ENCODE results near the gene AFAP1.

Gene AFAP1

DNA sequence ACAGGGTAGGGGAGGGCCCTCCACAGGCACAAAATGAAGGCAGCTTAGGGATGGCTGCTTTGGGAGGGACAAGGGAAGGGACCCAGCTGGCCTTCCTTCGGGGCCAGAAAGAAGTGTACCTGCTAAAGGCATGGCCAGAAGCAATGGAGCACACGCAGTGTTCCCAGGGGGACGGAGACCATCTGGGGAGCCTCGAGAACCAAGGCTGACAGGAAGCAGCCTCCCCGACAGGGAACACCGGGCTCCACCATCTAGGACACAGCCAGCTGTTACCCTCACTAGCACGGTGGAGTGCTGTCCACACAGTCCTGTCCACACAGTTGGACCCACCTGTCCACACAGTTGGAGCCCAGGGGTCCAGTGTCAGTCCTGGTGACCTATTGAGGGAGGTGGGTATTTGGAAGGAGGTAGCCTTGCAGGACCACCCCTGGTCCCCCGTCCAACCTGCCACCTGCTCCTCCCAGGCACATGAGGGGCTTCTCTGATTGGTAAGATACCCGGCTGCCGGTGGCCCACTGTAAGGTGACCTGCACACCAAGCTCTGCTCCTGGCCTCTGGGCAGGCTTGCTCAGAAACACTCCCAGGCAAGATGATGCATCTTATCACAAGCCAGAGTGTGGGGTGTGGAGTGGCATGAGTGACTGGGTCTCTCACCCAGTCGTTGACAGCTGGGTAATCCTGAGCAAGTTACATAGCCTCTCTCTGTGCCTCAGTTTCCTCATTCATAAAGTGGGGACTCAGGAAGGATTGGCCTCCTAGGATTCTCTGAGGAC is 20.5 kb upstream of the AFAP1 start:
- Histone ChIP-seq H3K9me3 (ENCODE audit: control insufficient read depth in 2 of 2, low read length in 2 of 2) (no peaks in the 10 kb centered on the region), H3K4me3 (ENCODE audit: low read length in 2 of 2) (peak overlapping the region in 1 of 2 donors; percentile 3), H3K27me3 (ENCODE audit: control insufficient read depth in 1 of 2, insufficient read depth in 2 of 2, low read length in 2 of 2) (no peaks in the 10 kb centered on the region), H3K36me3 (ENCODE audit: control insufficient read depth in 2 of 2, insufficient read depth in 2 of 2, low read length in 2 of 2) (no peaks in the 10 kb centered on the region), H3K4me1 (ENCODE audit: control insufficient read depth, insufficient read depth, low read length) (peaks cover 25% of the 10 kb centered on the region), H3K9ac (ENCODE audit: low read length in 2 of 2) (peak overlapping the region; percentile 1 to 21), H3K27ac (ENCODE audit: low read length) (peak overlapping the region; percentile 85)

DNA sequence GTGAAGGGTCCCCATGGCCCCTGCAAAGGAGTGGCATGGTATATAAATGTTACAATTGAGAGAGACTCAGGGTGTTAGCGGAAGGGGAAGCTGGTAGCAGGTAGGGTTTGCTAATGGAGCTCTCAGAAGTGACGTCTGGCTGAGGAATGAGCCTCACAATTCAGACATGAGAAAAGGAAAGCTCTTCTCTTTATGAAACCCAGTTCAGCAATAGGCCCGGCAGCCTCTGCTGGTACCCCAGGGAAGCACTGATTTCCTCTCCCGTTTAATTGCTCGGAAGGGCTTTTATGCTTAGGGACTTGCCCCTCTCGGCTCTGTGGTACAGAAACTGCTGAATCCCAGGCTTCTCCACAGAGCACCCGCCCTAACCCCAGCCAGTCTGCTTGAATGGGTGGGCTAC is 19.4 kb upstream of the AFAP1 start:
- Histone ChIP-seq H3K4me1 (ENCODE audit: control insufficient read depth, insufficient read depth, low read length) (peaks cover 19% of the 10 kb centered on the region), H3K36me3 (ENCODE audit: control insufficient read depth in 2 of 2, insufficient read depth in 2 of 2, low read length in 2 of 2) (no peaks in the 10 kb centered on the region), H3K9ac (ENCODE audit: low read length in 2 of 2) (no peak overlapping the region), H3K27ac (ENCODE audit: low read length) (peak overlapping the region; percentile 24), H3K27me3 (ENCODE audit: control insufficient read depth in 1 of 2, insufficient read depth in 2 of 2, low read length in 2 of 2) (no peaks in the 10 kb centered on the region), H3K9me3 (ENCODE audit: control insufficient read depth in 2 of 2, low read length in 2 of 2) (no peaks in the 10 kb centered on the region), H3K4me3 (ENCODE audit: low read length in 2 of 2) (no peak overlapping the region)

DNA sequence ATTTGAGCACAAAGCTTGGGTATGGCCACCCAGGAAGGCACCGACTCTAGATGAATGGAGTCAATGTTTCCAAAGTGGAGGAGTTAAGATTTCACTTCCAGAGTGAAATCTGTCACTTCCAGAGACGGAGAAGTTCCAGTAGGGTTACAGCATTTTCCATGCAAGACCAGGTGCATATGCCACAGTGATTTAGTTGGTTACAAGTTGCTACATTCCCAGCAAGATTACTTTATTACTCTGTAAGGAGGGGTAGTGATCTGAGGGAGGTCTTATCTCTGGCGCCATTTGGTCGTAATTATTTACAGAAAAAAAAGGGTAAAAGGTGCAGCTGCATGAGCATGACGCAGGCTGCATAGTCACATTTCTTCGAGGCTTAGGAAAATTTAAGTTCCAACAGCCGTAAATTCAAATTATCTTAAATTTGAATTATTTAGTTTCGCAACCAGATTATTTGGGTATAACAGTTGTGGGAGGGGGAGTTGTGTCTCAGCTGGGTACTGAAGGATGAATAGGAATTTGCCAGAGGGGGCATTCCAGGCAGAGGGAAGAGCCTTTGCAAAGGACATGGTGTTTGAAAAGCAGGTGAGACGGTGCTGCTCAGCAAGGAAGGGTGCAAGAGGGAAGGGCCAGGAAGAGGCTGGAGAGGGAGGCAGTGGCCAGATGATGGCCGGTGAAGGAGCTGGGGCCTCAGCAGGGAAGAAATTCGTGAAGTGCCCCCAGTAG is 17.4 kb upstream of the AFAP1 start:
- Histone ChIP-seq H3K4me3 (ENCODE audit: low read length in 2 of 2) (no peak overlapping the region), H3K9ac (ENCODE audit: low read length in 2 of 2) (no peak overlapping the region), H3K27ac (ENCODE audit: low read length) (no peak overlapping the region), H3K27me3 (ENCODE audit: control insufficient read depth in 1 of 2, insufficient read depth in 2 of 2, low read length in 2 of 2) (no peaks in the 10 kb centered on the region), H3K36me3 (ENCODE audit: control insufficient read depth in 2 of 2, insufficient read depth in 2 of 2, low read length in 2 of 2) (no peaks in the 10 kb centered on the region), H3K4me1 (ENCODE audit: control insufficient read depth, insufficient read depth, low read length) (peaks cover 19% of the 10 kb centered on the region), H3K9me3 (ENCODE audit: control insufficient read depth in 2 of 2, low read length in 2 of 2) (no peaks in the 10 kb centered on the region)

DNA sequence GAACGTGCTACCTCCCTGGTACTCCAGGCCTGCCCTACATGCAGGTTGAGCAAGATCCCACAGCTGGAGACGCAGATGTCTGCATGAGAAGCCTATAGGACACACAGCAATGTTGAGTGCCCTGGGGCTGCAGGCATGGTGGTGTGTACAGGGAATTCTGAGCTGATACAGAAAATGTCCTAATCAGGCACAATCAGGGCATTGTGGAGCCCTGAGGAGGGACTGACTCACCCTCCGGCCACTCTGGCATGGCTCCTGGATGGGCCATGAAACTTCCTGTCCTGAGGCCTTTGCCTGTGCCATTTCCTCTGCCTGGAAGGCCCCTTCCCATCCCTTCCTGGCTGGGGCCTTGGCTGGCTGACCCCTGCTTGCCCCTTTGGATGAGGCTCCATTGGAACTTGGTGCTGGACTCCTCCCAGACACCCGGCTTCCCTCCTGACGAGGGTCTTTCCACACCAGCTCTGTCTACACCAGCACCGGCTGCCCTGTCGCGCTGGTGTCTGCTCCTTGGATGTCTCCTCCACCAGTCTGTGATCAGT is 16.7 kb upstream of the AFAP1 start:
- Histone ChIP-seq H3K4me1 (ENCODE audit: control insufficient read depth, insufficient read depth, low read length) (peaks cover 16% of the 10 kb centered on the region), H3K9ac (ENCODE audit: low read length in 2 of 2) (no peak overlapping the region), H3K27me3 (ENCODE audit: control insufficient read depth in 1 of 2, insufficient read depth in 2 of 2, low read length in 2 of 2) (no peaks in the 10 kb centered on the region), H3K36me3 (ENCODE audit: control insufficient read depth in 2 of 2, insufficient read depth in 2 of 2, low read length in 2 of 2) (no peaks in the 10 kb centered on the region), H3K9me3 (ENCODE audit: control insufficient read depth in 2 of 2, low read length in 2 of 2) (no peaks in the 10 kb centered on the region), H3K4me3 (ENCODE audit: low read length in 2 of 2) (no peak overlapping the region), H3K27ac (ENCODE audit: low read length) (no peak overlapping the region)

DNA sequence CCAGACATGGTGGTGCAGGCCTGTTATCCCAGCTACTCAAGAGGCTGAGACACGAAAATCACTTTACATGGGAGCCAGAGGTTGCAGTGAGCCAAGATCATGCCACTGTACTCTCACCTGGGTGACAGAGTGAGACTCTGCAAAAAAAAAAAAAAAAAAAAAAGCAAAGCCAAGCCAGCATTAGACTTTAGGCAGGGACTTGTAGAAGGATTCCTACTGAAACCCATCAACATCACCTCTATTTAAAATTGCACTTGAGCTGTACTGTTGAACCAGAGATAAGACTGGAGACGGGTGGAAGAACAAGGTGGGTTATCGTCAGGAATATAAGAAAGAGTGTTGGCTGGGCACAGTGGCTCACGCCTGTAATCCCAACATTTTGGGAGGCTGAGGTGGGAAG is 15.7 kb upstream of the AFAP1 start:
- Histone ChIP-seq H3K4me3 (ENCODE audit: low read length in 2 of 2) (no peak overlapping the region), H3K27me3 (ENCODE audit: control insufficient read depth in 1 of 2, insufficient read depth in 2 of 2, low read length in 2 of 2) (no peaks in the 10 kb centered on the region), H3K27ac (ENCODE audit: low read length) (no peak overlapping the region), H3K9me3 (ENCODE audit: control insufficient read depth in 2 of 2, low read length in 2 of 2) (no peaks in the 10 kb centered on the region), H3K4me1 (ENCODE audit: control insufficient read depth, insufficient read depth, low read length) (peaks cover 7% of the 10 kb centered on the region), H3K36me3 (ENCODE audit: control insufficient read depth in 2 of 2, insufficient read depth in 2 of 2, low read length in 2 of 2) (no peaks in the 10 kb centered on the region), H3K9ac (ENCODE audit: low read length in 2 of 2) (no peak overlapping the region)

DNA sequence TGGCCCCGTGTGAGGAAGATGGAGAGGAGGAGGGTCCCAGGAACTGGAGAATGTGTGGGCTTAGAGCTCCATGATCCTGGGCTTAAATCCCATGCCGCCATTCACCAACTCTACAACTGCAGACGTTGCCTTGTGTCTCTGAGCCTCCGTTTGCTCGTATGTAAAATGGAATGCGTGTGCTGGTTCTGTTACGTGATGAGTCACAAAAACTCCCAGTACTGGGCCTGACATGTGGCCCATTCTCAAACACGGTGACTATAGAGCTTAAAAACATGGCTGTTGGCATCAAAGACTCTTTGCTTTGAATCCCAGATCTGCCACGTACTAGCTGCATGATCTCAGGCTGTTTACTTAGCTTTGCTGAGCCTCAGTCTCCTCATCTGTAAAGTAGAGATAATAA is 13.0 kb upstream of the AFAP1 start:
- H3K4me1 ChIP-seq (ENCODE audit: control insufficient read depth, insufficient read depth, low read length) = peaks cover 8% of the 10 kb centered on the region
- H3K9me3 ChIP-seq (ENCODE audit: control insufficient read depth in 2 of 2, low read length in 2 of 2) = no peaks in the 10 kb centered on the region
- H3K27ac ChIP-seq (ENCODE audit: low read length) = no peak overlapping the region
- H3K36me3 ChIP-seq (ENCODE audit: control insufficient read depth in 2 of 2, insufficient read depth in 2 of 2, low read length in 2 of 2) = no peaks in the 10 kb centered on the region
- H3K9ac ChIP-seq (ENCODE audit: low read length in 2 of 2) = no peak overlapping the region
- H3K27me3 ChIP-seq (ENCODE audit: control insufficient read depth in 1 of 2, insufficient read depth in 2 of 2, low read length in 2 of 2) = no peaks in the 10 kb centered on the region
- no peak overlapping the region for H3K4me3 ChIP-seq (ENCODE audit: low read length in 2 of 2)

DNA sequence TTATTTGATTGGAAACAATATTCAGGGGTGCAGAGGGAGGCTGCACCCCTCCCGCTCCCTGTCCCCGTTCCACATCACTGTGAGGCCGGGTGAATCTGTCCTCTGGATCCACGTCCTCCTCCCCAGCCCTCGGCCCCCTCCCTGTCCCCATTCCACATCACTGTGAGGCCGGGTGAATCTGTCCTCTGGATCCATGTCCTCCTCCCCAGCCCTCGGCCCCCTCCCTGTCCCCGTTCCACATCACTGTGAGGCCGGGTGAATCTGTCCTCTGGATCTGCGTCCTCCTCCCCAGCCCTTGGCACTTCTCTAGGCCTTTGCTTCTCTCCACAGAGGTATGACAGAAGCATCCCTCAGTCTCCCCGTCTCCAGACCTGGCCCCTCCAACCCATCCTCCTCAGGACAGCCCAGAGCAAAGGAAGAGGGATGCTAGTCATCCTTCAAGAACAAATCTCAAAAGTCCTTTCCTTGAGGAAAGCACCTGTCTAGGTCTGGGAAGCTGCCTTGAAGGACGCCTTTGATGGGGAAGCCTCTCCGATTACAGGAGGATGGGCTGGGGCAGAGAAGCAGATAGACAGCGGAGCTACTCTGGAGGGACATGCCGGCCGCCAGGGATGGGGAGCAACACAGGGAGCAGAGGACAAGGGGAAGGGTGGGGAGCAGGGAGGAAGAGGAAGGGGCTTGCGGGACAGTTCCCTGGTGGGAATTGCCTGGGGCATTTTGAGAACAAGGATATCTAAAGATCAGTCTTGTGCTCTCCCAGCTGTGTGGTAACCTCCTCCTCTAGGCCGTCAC is 10.8 kb upstream of the AFAP1 start:
- Histone ChIP-seq H3K4me3 (ENCODE audit: low read length in 2 of 2) (no peak overlapping the region), H3K36me3 (ENCODE audit: control insufficient read depth in 2 of 2, insufficient read depth in 2 of 2, low read length in 2 of 2) (no peaks in the 10 kb centered on the region), H3K4me1 (ENCODE audit: control insufficient read depth, insufficient read depth, low read length) (peaks cover 8% of the 10 kb centered on the region), H3K9ac (ENCODE audit: low read length in 2 of 2) (no peak overlapping the region), H3K27ac (ENCODE audit: low read length) (no peak overlapping the region), H3K27me3 (ENCODE audit: control insufficient read depth in 1 of 2, insufficient read depth in 2 of 2, low read length in 2 of 2) (no peaks in the 10 kb centered on the region), H3K9me3 (ENCODE audit: control insufficient read depth in 2 of 2, low read length in 2 of 2) (no peaks in the 10 kb centered on the region)

DNA sequence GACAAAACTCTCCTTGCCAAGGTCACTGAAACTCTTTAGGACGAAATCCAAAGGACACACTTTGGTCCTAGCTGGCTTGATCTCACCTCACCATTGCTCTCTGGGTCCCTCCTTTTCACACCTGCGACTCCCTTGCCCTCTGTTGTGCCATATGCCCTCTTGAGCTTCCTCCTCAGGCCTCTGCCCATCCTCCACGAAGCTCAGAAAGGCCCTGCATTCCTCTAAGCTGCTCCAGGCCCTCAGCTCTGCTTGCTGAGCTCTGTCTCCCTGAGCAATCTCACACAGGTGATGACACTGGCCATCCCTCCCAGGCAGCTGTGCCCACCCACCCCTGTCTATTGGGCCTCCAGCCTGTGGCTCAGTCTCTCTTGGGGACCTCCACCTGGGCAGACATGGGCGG is 10.1 kb upstream of the AFAP1 start:
- H3K36me3 ChIP-seq (ENCODE audit: control insufficient read depth in 2 of 2, insufficient read depth in 2 of 2, low read length in 2 of 2) = no peaks in the 10 kb centered on the region
- no peak overlapping the region for H3K27ac ChIP-seq (ENCODE audit: low read length)
- no peak overlapping the region for H3K4me3 ChIP-seq (ENCODE audit: low read length in 2 of 2)
- H3K27me3 ChIP-seq (ENCODE audit: control insufficient read depth in 1 of 2, insufficient read depth in 2 of 2, low read length in 2 of 2) = no peaks in the 10 kb centered on the region
- no peak overlapping the region for H3K9ac ChIP-seq (ENCODE audit: low read length in 2 of 2)
- H3K4me1 ChIP-seq (ENCODE audit: control insufficient read depth, insufficient read depth, low read length) = peaks cover 8% of the 10 kb centered on the region
- H3K9me3 ChIP-seq (ENCODE audit: control insufficient read depth in 2 of 2, low read length in 2 of 2) = no peaks in the 10 kb centered on the region

DNA sequence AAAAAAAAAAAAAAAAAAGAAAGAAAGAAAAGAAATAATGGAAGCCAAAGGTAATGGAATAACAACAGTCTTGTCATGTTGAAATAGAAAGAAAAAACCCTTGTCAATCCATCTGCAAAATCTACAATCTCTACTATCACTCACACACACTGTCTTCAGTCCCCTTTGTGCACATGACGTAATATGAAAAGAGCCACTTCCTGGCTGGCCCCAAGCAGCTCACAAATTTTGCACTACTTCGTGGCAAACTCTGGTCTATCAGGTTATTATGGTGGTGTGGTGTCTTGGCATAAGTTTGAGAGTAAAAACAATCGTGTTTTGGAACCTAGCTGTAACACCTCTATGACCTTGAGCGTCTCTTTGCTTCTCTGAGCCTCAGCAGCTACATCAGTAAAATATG is 8.3 kb upstream of the AFAP1 start:
- peaks cover 8% of the 10 kb centered on the region for H3K4me1 ChIP-seq (ENCODE audit: control insufficient read depth, insufficient read depth, low read length)
- no peaks in the 10 kb centered on the region for H3K27me3 ChIP-seq (ENCODE audit: control insufficient read depth in 1 of 2, insufficient read depth in 2 of 2, low read length in 2 of 2)
- H3K27ac ChIP-seq (ENCODE audit: low read length) = no peak overlapping the region
- H3K4me3 ChIP-seq (ENCODE audit: low read length in 2 of 2) = no peak overlapping the region
- no peaks in the 10 kb centered on the region for H3K36me3 ChIP-seq (ENCODE audit: control insufficient read depth in 2 of 2, insufficient read depth in 2 of 2, low read length in 2 of 2)
- no peaks in the 10 kb centered on the region for H3K9me3 ChIP-seq (ENCODE audit: control insufficient read depth in 2 of 2, low read length in 2 of 2)
- H3K9ac ChIP-seq (ENCODE audit: low read length in 2 of 2) = no peak overlapping the region

DNA sequence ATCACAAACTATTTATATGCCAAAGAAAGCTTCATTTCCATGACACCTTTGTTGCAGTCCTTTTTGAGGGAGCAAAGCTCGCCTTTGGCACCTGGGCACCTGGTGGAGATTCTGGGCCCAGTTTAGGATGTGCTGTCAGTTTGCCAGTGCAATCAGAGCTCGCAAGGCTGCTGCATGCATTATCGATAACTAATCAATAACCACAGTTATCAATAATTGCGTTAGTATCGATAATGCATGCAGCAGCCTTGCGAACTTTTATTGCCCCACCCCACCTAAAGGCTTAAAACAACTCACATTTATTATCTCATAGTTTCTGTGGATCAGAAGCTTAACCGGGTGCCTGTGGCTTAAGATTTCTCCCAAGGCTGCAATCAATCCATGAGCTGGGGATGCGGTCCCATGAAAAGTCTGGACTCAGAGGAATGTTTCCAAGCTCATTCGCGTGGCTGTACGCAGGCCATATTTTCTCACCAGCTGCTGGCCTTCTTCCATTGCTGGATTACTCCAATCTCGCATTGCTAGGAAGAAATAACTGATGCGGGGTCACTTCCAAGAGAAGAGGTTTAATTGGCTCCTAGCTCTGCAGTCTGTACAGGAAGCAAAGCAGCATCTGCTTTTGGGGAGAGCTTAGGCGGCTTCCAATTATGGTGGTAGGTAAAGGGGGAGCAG is 6.2 kb upstream of the AFAP1 start:
- peaks cover 8% of the 10 kb centered on the region for H3K4me1 ChIP-seq (ENCODE audit: control insufficient read depth, insufficient read depth, low read length)
- H3K9ac ChIP-seq (ENCODE audit: low read length in 2 of 2) = no peak overlapping the region
- no peak overlapping the region for H3K27ac ChIP-seq (ENCODE audit: low read length)
- no peaks in the 10 kb centered on the region for H3K9me3 ChIP-seq (ENCODE audit: control insufficient read depth in 2 of 2, low read length in 2 of 2)
- H3K27me3 ChIP-seq (ENCODE audit: control insufficient read depth in 1 of 2, insufficient read depth in 2 of 2, low read length in 2 of 2) = no peaks in the 10 kb centered on the region
- no peak overlapping the region for H3K4me3 ChIP-seq (ENCODE audit: low read length in 2 of 2)
- no peaks in the 10 kb centered on the region for H3K36me3 ChIP-seq (ENCODE audit: control insufficient read depth in 2 of 2, insufficient read depth in 2 of 2, low read length in 2 of 2)
